ENCODE measurements around the gene TEAD3.

DNA sequence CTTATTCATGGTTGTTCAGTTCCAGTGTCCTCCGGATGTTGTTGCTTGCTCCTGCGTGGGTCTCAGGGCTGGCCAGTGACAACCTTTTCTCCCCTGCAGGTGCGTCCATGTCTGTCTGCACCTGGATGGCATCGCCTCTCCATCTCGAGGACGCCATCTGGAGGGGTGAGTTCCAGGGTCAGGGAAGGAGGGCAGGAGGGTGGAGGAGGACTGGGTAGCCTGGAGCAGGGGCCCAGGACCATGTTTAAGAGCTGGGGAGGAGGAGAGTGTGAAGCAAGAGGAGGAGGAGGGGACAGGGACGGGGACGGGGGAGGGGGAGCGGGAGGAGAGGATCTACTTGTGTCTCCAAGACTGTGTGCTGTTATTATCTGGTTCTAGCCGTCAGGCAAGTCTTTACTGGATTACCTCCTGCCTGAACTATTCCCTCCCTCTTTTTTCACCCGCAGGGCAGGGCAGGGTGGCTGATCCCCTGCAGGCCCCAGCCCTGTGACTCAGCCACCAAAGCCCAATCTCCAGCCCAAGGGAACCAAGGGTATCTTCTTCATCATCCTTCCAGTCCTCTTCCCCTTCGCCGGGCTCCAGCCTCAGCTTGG is 48.0 kb upstream of the TEAD3 start:
- TF ChIP-seq, protein P1, sequence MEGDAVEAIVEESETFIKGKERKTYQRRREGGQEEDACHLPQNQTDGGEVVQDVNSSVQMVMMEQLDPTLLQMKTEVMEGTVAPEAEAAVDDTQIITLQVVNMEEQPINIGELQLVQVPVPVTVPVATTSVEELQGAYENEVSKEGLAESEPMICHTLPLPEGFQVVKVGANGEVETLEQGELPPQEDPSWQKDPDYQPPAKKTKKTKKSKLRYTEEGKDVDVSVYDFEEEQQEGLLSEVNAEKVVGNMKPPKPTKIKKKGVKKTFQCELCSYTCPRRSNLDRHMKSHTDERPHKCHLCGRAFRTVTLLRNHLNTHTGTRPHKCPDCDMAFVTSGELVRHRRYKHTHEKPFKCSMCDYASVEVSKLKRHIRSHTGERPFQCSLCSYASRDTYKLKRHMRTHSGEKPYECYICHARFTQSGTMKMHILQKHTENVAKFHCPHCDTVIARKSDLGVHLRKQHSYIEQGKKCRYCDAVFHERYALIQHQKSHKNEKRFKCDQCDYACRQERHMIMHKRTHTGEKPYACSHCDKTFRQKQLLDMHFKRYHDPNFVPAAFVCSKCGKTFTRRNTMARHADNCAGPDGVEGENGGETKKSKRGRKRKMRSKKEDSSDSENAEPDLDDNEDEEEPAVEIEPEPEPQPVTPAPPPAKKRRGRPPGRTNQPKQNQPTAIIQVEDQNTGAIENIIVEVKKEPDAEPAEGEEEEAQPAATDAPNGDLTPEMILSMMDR (conservative IDR thresholded peaks at IDR 0.05; ENCODE audit: low read depth in 2 of 2) = peak in 1 of 2 experiments; percentile 35; a peak in 1 of 4 replicates
- TF ChIP-seq POLR2AphosphoS5 (IDR thresholded peaks at IDR 0.05; ENCODE audit: low read depth) (no peak), EZH2 (IDR thresholded peaks at IDR 0.05; ENCODE audit: low read depth, unreplicated experiment) (no peak), EZH2phosphoT487 (IDR thresholded peaks at IDR 0.05; ENCODE audit: unreplicated experiment) (no peak), JUNB (IDR thresholded peaks at IDR 0.05; ENCODE audit: unreplicated experiment) (no peak), ZNF114 (CRISPR knock-in tag; IDR thresholded peaks at IDR 0.05) (no peak), CREB1 (CRISPR knock-in tag; IDR thresholded peaks at IDR 0.05; ENCODE audit: low read depth) (no peak), NANOG (IDR thresholded peaks at IDR 0.05; ENCODE audit: borderline replicate concordance) (no peak)
- TF ChIP-seq, protein P2, sequence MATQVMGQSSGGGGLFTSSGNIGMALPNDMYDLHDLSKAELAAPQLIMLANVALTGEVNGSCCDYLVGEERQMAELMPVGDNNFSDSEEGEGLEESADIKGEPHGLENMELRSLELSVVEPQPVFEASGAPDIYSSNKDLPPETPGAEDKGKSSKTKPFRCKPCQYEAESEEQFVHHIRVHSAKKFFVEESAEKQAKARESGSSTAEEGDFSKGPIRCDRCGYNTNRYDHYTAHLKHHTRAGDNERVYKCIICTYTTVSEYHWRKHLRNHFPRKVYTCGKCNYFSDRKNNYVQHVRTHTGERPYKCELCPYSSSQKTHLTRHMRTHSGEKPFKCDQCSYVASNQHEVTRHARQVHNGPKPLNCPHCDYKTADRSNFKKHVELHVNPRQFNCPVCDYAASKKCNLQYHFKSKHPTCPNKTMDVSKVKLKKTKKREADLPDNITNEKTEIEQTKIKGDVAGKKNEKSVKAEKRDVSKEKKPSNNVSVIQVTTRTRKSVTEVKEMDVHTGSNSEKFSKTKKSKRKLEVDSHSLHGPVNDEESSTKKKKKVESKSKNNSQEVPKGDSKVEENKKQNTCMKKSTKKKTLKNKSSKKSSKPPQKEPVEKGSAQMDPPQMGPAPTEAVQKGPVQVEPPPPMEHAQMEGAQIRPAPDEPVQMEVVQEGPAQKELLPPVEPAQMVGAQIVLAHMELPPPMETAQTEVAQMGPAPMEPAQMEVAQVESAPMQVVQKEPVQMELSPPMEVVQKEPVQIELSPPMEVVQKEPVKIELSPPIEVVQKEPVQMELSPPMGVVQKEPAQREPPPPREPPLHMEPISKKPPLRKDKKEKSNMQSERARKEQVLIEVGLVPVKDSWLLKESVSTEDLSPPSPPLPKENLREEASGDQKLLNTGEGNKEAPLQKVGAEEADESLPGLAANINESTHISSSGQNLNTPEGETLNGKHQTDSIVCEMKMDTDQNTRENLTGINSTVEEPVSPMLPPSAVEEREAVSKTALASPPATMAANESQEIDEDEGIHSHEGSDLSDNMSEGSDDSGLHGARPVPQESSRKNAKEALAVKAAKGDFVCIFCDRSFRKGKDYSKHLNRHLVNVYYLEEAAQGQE (IDR thresholded peaks at IDR 0.05; ENCODE audit: unreplicated experiment) = no peak

Measured in GM23338 (cell line).